ENCODE measurements around the gene ARMH4.

- TF ChIP-seq ZNF274 (IDR thresholded peaks at IDR 0.05; ENCODE audit: low read depth, low read length): no peak
- no peak for TF ChIP-seq YY1 (IDR thresholded peaks at IDR 0.05; ENCODE audit: insufficient read depth, insufficient read length)
- no peak for TF ChIP-seq SUZ12 (IDR thresholded peaks at IDR 0.05; ENCODE audit: extremely low read depth, insufficient read depth, insufficient read length)
Observed at GRCh38 chr14:57960946-57961785, 190.8 kb downstream of the ARMH4 start.
